ENCODE results near the gene PRH1.

DNA sequence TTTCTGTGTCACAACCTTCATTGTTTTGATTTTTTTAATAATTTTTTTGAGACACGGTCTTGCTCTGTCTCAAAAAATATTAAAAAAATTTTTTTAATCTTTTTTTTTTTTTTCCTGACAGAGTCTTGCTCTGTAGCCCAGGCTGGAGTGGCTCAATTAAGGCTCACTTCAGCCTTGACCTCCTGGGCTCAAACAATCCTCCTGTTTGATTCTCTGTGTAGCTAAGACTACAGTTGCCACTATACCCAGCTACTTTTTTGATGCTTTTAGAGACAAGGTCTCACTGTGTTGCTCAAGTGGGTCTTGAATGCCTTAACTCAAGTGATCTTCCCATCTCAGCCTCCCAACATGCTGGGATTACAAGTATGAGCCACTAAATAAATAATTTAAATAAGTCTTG is 35.8 kb upstream of the PRH1 start:
- TF ChIP-seq, protein P1, sequence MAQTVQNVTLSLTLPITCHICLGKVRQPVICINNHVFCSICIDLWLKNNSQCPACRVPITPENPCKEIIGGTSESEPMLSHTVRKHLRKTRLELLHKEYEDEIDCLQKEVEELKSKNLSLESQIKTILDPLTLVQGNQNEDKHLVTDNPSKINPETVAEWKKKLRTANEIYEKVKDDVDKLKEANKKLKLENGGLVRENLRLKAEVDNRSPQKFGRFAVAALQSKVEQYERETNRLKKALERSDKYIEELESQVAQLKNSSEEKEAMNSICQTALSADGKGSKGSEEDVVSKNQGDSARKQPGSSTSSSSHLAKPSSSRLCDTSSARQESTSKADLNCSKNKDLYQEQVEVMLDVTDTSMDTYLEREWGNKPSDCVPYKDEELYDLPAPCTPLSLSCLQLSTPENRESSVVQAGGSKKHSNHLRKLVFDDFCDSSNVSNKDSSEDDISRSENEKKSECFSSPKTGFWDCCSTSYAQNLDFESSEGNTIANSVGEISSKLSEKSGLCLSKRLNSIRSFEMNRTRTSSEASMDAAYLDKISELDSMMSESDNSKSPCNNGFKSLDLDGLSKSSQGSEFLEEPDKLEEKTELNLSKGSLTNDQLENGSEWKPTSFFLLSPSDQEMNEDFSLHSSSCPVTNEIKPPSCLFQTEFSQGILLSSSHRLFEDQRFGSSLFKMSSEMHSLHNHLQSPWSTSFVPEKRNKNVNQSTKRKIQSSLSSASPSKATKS (CRISPR knock-in tag; IDR thresholded peaks at IDR 0.05) = no peak
- TF ChIP-seq, protein P2, sequence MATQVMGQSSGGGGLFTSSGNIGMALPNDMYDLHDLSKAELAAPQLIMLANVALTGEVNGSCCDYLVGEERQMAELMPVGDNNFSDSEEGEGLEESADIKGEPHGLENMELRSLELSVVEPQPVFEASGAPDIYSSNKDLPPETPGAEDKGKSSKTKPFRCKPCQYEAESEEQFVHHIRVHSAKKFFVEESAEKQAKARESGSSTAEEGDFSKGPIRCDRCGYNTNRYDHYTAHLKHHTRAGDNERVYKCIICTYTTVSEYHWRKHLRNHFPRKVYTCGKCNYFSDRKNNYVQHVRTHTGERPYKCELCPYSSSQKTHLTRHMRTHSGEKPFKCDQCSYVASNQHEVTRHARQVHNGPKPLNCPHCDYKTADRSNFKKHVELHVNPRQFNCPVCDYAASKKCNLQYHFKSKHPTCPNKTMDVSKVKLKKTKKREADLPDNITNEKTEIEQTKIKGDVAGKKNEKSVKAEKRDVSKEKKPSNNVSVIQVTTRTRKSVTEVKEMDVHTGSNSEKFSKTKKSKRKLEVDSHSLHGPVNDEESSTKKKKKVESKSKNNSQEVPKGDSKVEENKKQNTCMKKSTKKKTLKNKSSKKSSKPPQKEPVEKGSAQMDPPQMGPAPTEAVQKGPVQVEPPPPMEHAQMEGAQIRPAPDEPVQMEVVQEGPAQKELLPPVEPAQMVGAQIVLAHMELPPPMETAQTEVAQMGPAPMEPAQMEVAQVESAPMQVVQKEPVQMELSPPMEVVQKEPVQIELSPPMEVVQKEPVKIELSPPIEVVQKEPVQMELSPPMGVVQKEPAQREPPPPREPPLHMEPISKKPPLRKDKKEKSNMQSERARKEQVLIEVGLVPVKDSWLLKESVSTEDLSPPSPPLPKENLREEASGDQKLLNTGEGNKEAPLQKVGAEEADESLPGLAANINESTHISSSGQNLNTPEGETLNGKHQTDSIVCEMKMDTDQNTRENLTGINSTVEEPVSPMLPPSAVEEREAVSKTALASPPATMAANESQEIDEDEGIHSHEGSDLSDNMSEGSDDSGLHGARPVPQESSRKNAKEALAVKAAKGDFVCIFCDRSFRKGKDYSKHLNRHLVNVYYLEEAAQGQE (IDR thresholded peaks at IDR 0.05; ENCODE audit: borderline replicate concordance in 1 of 2, low read depth in 1 of 2, low read length in 2 of 2) = no peak
- no peak for TF ChIP-seq SIN3A (IDR thresholded peaks at IDR 0.05; ENCODE audit: borderline replicate concordance, low read depth, low read length)
- no peak for TF ChIP-seq SRF (IDR thresholded peaks at IDR 0.05; ENCODE audit: low read depth, low read length)
- no peak for TF ChIP-seq CBFB (CRISPR knock-in tag; IDR thresholded peaks at IDR 0.05)
- TF ChIP-seq FOXP1 (IDR thresholded peaks at IDR 0.05) = no peak
- TF ChIP-seq FOXP1 (CRISPR knock-in tag; IDR thresholded peaks at IDR 0.05) = no peak
- no peak for TF ChIP-seq JUN (CRISPR knock-in tag; IDR thresholded peaks at IDR 0.05)
- TF ChIP-seq, protein P3, sequence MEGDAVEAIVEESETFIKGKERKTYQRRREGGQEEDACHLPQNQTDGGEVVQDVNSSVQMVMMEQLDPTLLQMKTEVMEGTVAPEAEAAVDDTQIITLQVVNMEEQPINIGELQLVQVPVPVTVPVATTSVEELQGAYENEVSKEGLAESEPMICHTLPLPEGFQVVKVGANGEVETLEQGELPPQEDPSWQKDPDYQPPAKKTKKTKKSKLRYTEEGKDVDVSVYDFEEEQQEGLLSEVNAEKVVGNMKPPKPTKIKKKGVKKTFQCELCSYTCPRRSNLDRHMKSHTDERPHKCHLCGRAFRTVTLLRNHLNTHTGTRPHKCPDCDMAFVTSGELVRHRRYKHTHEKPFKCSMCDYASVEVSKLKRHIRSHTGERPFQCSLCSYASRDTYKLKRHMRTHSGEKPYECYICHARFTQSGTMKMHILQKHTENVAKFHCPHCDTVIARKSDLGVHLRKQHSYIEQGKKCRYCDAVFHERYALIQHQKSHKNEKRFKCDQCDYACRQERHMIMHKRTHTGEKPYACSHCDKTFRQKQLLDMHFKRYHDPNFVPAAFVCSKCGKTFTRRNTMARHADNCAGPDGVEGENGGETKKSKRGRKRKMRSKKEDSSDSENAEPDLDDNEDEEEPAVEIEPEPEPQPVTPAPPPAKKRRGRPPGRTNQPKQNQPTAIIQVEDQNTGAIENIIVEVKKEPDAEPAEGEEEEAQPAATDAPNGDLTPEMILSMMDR (CRISPR knock-in tag; IDR thresholded peaks at IDR 0.05) = no peak
- TF ChIP-seq PTBP1 (IDR thresholded peaks at IDR 0.05; ENCODE audit: low read depth, low read length, poor library complexity, severe bottlenecking) = no peak
- TF ChIP-seq, protein P4, sequence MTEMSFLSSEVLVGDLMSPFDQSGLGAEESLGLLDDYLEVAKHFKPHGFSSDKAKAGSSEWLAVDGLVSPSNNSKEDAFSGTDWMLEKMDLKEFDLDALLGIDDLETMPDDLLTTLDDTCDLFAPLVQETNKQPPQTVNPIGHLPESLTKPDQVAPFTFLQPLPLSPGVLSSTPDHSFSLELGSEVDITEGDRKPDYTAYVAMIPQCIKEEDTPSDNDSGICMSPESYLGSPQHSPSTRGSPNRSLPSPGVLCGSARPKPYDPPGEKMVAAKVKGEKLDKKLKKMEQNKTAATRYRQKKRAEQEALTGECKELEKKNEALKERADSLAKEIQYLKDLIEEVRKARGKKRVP (CRISPR knock-in tag; IDR thresholded peaks at IDR 0.05) = no peak
- TF ChIP-seq, protein P5, sequence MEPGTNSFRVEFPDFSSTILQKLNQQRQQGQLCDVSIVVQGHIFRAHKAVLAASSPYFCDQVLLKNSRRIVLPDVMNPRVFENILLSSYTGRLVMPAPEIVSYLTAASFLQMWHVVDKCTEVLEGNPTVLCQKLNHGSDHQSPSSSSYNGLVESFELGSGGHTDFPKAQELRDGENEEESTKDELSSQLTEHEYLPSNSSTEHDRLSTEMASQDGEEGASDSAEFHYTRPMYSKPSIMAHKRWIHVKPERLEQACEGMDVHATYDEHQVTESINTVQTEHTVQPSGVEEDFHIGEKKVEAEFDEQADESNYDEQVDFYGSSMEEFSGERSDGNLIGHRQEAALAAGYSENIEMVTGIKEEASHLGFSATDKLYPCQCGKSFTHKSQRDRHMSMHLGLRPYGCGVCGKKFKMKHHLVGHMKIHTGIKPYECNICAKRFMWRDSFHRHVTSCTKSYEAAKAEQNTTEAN (CRISPR knock-in tag; conservative IDR thresholded peaks at IDR 0.05) = no peak
